Activated CD8-positive, alpha-beta T cell treated with anti-CD3 and anti-CD28 coated beads for 36 hours (primary cell): ENCODE results near the gene CHD6. TPM values are rescaled to one million over a fixed set of nuclear protein-coding genes. Genes with fewer than 3 reads are reported as not detected.

Source experiments
- ATAC-seq: fragments of 200-7000 bp; cut with Tn5 transposase; one replicate; pipeline ENCODE4 v1.10.0; 2021; ENCODE audit warnings: mild to moderate bottlenecking, moderate library complexity
- CTCF ChIA-PET: fragments of 350-600 bp; sonication (Branson Sonifier 250); formaldehyde crosslinking; loops from one replicate; lab custom pipeline; 2021; ENCODE audit warnings: antibody characterized with exemption; lab: Charles Lee
- POLR2A ChIA-PET: fragments of 350-600 bp; sonication (Branson Sonifier 250); formaldehyde crosslinking; loops from one replicate; lab custom pipeline; 2021; ENCODE audit warnings: antibody characterized with exemption; lab: Charles Lee
- DNase-seq: peaks from one replicate; pipeline ENCODE4 v3.0.0-alpha.2; 2020
- H3K27ac Mint-ChIP-seq: one replicate; pipeline ENCODE4 v1.8.0; 2021; ENCODE audit warnings: mild to moderate bottlenecking, mixed read lengths
- H3K27me3 Mint-ChIP-seq: one replicate; pipeline ENCODE4 v1.8.0; 2021; ENCODE audit warnings: mixed read lengths
- H3K36me3 Mint-ChIP-seq: one replicate; pipeline ENCODE4 v1.8.0; 2021; ENCODE audit warnings: low read depth, mixed read lengths
- H3K4me1 Mint-ChIP-seq: one replicate; pipeline ENCODE4 v1.8.0; 2021; ENCODE audit warnings: low read depth, mixed read lengths
- H3K4me3 Mint-ChIP-seq: one replicate; pipeline ENCODE4 v1.8.0; 2021; ENCODE audit warnings: mild to moderate bottlenecking, moderate library complexity, mixed read lengths
- H3K9me3 Mint-ChIP-seq: one replicate; pipeline ENCODE4 v1.8.0; 2021; ENCODE audit warnings: mixed read lengths
- CTCF ChIP-seq: fragments of 200-600 bp; IDR thresholded peaks from one replicate; pipeline ENCODE4 v1.8.0; 2022; ENCODE audit warnings: antibody characterized with exemption, mild to moderate bottlenecking
- intact Hi-C: fragments of 100-400 bp; cut with micrococcal nuclease; formaldehyde crosslinking; loops from one replicate; pipeline ENCODE4 v1.10.0; 2022
- total RNA-seq, 2 experiments: library from RNA; stranded (reverse); gene quantifications; one replicate each; pipeline ENCODE4 v1.2.3, GENCODE V29; 2021

Gene CHD6
- total RNA-seq, 2 experiments from 2014 or later, result 25.4 to 28.2 TPM

DNA sequence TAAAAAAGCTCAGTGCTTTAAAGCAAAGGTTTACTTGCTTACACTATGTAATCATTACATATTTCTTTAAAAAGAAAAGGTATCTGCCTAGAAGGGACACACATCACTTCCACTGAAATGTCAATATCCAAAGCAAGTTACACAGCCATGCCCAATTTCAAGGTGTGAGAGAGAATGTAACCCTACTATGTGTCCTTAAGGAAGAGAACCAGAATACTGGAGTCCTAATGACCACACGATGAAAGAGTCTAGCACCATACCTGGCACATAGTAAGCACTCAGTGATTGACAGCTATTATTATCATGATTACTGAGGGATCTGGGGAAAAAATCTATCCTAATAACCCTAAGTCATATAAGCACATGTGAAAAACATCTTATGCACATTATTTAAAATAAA, 10.4 kb downstream of the CHD6 start:
- no peaks in the 10 kb centered on the region for H3K27me3 Mint-ChIP-seq
- ChIA-PET CTCF (interaction anchor here (0.9 to 1.3 kb wide), 2 partner anchors 14 to 90 kb away, joined by 3 read pairs; no protein-coding TSS in a partner anchor), POLR2A (interaction anchor here (1.6 kb wide), 1 partner anchor 11 kb away, joined by 6 read pairs; the partner anchor contains the start of gene CHD6)
- peaks cover 2% of the 10 kb centered on the region for H3K36me3 Mint-ChIP-seq
- no peak overlapping the region for H3K27ac Mint-ChIP-seq
- no peaks in the 10 kb centered on the region for H3K9me3 Mint-ChIP-seq
- no peak overlapping the region for H3K4me3 Mint-ChIP-seq
- intact Hi-C loops, result no loop called here
- DNase-seq (no peak), ATAC-seq (no peak)
- peaks cover 49% of the 10 kb centered on the region for H3K4me1 Mint-ChIP-seq
- no peak for TF ChIP-seq CTCF

DNA sequence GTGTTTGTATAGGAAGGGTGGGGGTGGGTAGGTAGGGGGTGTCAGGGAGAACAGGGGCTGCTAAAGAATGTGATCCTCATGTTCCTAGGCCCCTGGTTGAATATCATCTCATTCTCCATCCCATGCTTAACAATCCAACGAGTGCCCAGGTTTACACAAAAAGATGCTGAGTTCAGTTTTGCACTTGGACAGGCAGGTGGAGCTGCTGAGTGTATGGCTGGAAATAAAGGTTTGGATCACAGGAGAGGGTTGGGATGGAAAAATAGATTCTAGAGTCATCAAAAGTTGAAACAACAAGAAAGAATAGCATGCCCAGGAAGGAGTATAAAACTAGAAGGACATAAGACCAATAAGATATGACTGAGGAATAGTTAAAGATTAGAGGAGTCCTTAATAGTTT, 14.2 kb downstream of the CHD6 start:
- CTCF ChIA-PET, result interaction anchor here (1.0 kb wide), 1 partner anchor 8 kb away, joined by 3 read pairs; no protein-coding TSS in a partner anchor
- TF ChIP-seq CTCF, result no peak
- ATAC-seq (no peak), DNase-seq (no peak)
- Mint-ChIP-seq H3K36me3 (peaks cover 24% of the 10 kb centered on the region), H3K9me3 (peaks cover 32% of the 10 kb centered on the region), H3K4me1 (peaks cover 32% of the 10 kb centered on the region), H3K4me3 (no peak overlapping the region), H3K27me3 (no peaks in the 10 kb centered on the region), H3K27ac (no peak overlapping the region)
- POLR2A ChIA-PET, result no interaction called here
- intact Hi-C loops, result no loop called here

DNA sequence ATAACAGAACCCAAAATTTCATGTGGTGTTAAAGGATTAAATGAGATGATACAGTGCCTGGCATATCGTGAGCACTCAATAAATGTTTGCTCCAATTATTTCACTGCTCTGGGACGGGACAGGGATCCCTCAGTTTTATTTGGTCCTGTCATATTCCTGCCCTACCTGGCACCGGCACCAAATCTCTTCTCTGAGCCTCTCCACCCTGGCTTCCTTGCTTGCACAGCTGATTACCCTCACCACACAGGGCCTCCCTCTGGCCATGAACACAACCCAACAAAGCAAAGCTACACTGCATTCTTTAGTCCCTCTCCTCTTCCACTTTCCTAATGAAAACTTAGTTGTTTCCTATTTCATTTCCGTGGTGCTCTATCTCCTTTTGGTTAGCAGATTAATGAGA, 16.4 kb downstream of the CHD6 start:
- H3K27me3 Mint-ChIP-seq, result no peaks in the 10 kb centered on the region
- no peak for TF ChIP-seq CTCF
- no peak for DNase-seq
- intact Hi-C loops, result no loop called here
- peaks cover 34% of the 10 kb centered on the region for H3K36me3 Mint-ChIP-seq
- ATAC-seq, result no peak
- CTCF ChIA-PET, result no interaction called here
- H3K27ac Mint-ChIP-seq, result no peak overlapping the region
- peaks cover 12% of the 10 kb centered on the region for H3K4me1 Mint-ChIP-seq
- peaks cover 43% of the 10 kb centered on the region for H3K9me3 Mint-ChIP-seq
- no peak overlapping the region for H3K4me3 Mint-ChIP-seq
- POLR2A ChIA-PET, result no interaction called here

DNA sequence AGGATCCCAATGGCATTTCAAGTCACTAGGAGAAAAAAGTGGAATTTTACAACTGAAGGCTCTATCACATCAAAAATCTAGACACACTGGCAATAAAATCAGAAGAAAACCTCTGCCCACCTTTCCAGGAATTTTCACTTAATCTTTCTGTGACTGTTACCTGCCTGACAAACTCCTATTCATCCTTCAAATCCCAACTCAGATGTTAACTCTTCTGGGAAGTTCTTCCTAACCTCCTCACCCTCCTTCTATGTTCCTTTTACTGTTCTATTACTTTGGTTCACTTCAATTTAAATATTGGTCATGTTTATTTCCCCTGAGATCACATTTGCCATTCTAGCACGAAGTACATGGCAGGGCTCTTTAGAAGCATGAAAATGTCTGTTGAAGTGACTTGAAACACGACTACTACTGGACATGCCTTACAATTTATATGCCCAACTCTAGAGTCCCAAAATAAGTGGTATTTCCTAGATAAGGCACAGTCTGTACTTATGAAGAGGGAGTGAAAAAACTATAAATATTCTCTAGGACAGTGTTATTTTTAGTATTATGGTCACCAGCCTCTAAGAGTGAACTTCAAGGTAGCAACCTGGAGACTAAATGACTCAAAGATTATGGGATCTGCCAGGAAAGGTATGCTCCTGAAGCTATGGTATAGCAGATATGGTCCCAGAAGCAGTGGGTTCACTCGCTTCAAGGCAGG, 17.1 kb downstream of the CHD6 start:
- CTCF ChIA-PET, result no interaction called here
- Mint-ChIP-seq H3K4me1 (peaks cover 11% of the 10 kb centered on the region), H3K27me3 (no peaks in the 10 kb centered on the region), H3K4me3 (no peak overlapping the region), H3K9me3 (peaks cover 44% of the 10 kb centered on the region), H3K36me3 (peaks cover 37% of the 10 kb centered on the region), H3K27ac (no peak overlapping the region)
- no peak for TF ChIP-seq CTCF
- intact Hi-C loops, result no loop called here
- POLR2A ChIA-PET, result no interaction called here
- DNase-seq, result no peak
- no peak for ATAC-seq

DNA sequence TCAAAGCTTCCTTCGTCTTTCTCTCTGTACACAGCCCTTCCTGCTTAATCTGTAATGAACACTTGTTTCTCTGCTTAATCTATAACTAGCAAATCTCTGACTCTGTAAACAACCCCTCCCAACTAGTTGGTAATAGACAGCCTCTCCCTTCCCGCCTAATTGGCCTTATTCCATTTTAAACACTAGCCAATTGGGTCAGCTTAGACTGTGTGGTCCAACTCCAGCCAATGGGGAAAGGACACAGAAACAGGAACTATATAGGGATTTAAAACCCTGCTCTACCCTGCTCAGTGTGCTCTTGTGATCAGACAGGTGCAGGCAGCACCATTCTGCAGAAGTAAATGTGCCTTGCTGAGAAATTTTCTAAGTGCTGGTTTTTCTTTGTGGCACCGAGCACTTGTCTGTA, 18.5 kb downstream of the CHD6 start:
- Mint-ChIP-seq H3K27me3 (no peaks in the 10 kb centered on the region), H3K4me1 (peaks cover 6% of the 10 kb centered on the region), H3K9me3 (peaks cover 55% of the 10 kb centered on the region), H3K36me3 (peaks cover 42% of the 10 kb centered on the region), H3K27ac (no peak overlapping the region), H3K4me3 (no peak overlapping the region)
- DNase-seq, result no peak
- no peak for ATAC-seq
- ChIA-PET POLR2A (no interaction called here), CTCF (no interaction called here)
- intact Hi-C loops, result no loop called here
- no peak for TF ChIP-seq CTCF
